Osteoblast (primary cell): ENCODE measurements around the gene SLC6A19. TPM values are rescaled to one million over a fixed set of nuclear protein-coding genes. Genes with fewer than 3 reads are reported as not detected.

Experiments
- DNase-seq: peaks from one replicate; pipeline ENCODE4 v3.0.0; 2011; ENCODE audit warnings: low spot score, mixed read lengths; ENCODE audit not compliant: insufficient read length; ENCODE audit errors: missing footprints
- H2AFZ ChIP-seq: 2 replicates; pipeline ENCODE4 v1.6.0; 2011; ENCODE audit warnings: mild to moderate bottlenecking, low read length
- H3K27ac ChIP-seq: 2 replicates; pipeline ENCODE4 v1.5.1; 2011; ENCODE audit warnings: mild to moderate bottlenecking, low read depth, low read length, moderate library complexity
- H3K27me3 ChIP-seq: 2 replicates; pipeline ENCODE4 v1.6.0; 2012; ENCODE audit warnings: mild to moderate bottlenecking, control low read depth, inconsistent platforms, low read length, moderate library complexity; ENCODE audit not compliant: insufficient read depth
- H3K36me3 ChIP-seq: 2 replicates; pipeline ENCODE4 v1.5.1; 2011; ENCODE audit warnings: mild to moderate bottlenecking, low read length, control low read depth, moderate library complexity; ENCODE audit not compliant: insufficient read depth
- H3K4me1 ChIP-seq: 2 replicates; pipeline ENCODE4 v1.5.1; 2011; ENCODE audit warnings: mild to moderate bottlenecking, low read length, control low read depth, moderate library complexity; ENCODE audit not compliant: insufficient read depth
- H3K4me2 ChIP-seq: 2 replicates; pipeline ENCODE4 v1.6.0; 2011; ENCODE audit warnings: mild to moderate bottlenecking, low read length; ENCODE audit not compliant: insufficient read depth
- H3K4me3 ChIP-seq: fragments of 200-600 bp; sonication (generic); 3 replicates; pipeline ENCODE4 v1.5.1; 2012; ENCODE audit warnings: mild to moderate bottlenecking, low read length, inconsistent platforms; ENCODE audit not compliant: insufficient read depth
- H3K79me2 ChIP-seq: 2 replicates; pipeline ENCODE4 v1.6.0; 2012; ENCODE audit warnings: mild to moderate bottlenecking, low read length, control low read depth, inconsistent platforms; ENCODE audit not compliant: insufficient read depth
- H3K9me3 ChIP-seq: 2 replicates; pipeline ENCODE4 v1.5.1; 2011; ENCODE audit warnings: low read depth, low read length, control low read depth
- H4K20me1 ChIP-seq: 2 replicates; pipeline ENCODE4 v1.6.0; 2012; ENCODE audit warnings: mild to moderate bottlenecking, low read length, control low read depth; ENCODE audit not compliant: insufficient read depth
- CTCF ChIP-seq: IDR thresholded peaks from 2 replicates; pipeline ENCODE4 v1.5.1; 2011; ENCODE audit warnings: mild to moderate bottlenecking, low read depth, low read length, moderate library complexity; ENCODE audit errors: extremely low read depth
- total RNA-seq: library from RNA; depleted of rRNA; stranded (reverse); fragments of >200 nt; gene quantifications from 2 replicates; pipeline ENCODE4 v1.2.3, GENCODE V29; 2012

The SLC6A19 gene
- total RNA-seq, 1 donor = not detected

GRCh38 chr5:1172670-1173404 lies 28.6 kb upstream of the SLC6A19 start:
- Histone ChIP-seq H3K4me3 (no peak overlapping the region), H3K36me3 (no peaks in the 10 kb centered on the region), H3K4me2 (no peak overlapping the region), H3K27me3 (peaks cover 2% of the 10 kb centered on the region), H3K9me3 (no peaks in the 10 kb centered on the region), H3K4me1 (peaks cover 2% of the 10 kb centered on the region), H3K27ac (no peak overlapping the region), H3K79me2 (no peaks in the 10 kb centered on the region), H4K20me1 (no peaks in the 10 kb centered on the region), H2AFZ (no peak overlapping the region)
- no peak for DNase-seq
- no peak for TF ChIP-seq CTCF

GRCh38 chr5:1173485-1174070 lies 27.8 kb upstream of the SLC6A19 start:
- TF ChIP-seq CTCF = no peak
- no peak for DNase-seq
- no peak overlapping the region for H3K4me2 ChIP-seq
- no peak overlapping the region for H3K27ac ChIP-seq
- peaks cover 2% of the 10 kb centered on the region for H3K27me3 ChIP-seq
- H3K4me3 ChIP-seq = no peak overlapping the region
- H3K36me3 ChIP-seq = no peaks in the 10 kb centered on the region
- no peaks in the 10 kb centered on the region for H3K4me1 ChIP-seq
- H3K9me3 ChIP-seq = no peaks in the 10 kb centered on the region
- H2AFZ ChIP-seq = no peak overlapping the region
- H3K79me2 ChIP-seq = no peaks in the 10 kb centered on the region
- no peaks in the 10 kb centered on the region for H4K20me1 ChIP-seq

- H4K20me1 ChIP-seq = no peaks in the 10 kb centered on the region
- no peak overlapping the region for H3K4me3 ChIP-seq
- no peaks in the 10 kb centered on the region for H3K4me1 ChIP-seq
- TF ChIP-seq CTCF = peak; percentile 89
- H2AFZ ChIP-seq = no peak overlapping the region
- peak overlapping the region; percentile 60 for H3K4me2 ChIP-seq
- H3K79me2 ChIP-seq = no peaks in the 10 kb centered on the region
- peaks cover 2% of the 10 kb centered on the region for H3K27me3 ChIP-seq
- H3K36me3 ChIP-seq = no peaks in the 10 kb centered on the region
- no peaks in the 10 kb centered on the region for H3K9me3 ChIP-seq
- no peak overlapping the region for H3K27ac ChIP-seq
- DNase-seq = peak; percentile 99
These were observed 27.1 kb upstream of the SLC6A19 start for GRCh38 chr5:1174122-1174936.

- Histone ChIP-seq H3K36me3 (no peaks in the 10 kb centered on the region), H4K20me1 (no peaks in the 10 kb centered on the region), H3K4me1 (no peaks in the 10 kb centered on the region), H2AFZ (no peak overlapping the region), H3K4me2 (no peak overlapping the region), H3K27ac (no peak overlapping the region), H3K27me3 (peaks cover under 1% of the 10 kb centered on the region), H3K9me3 (no peaks in the 10 kb centered on the region), H3K4me3 (no peak overlapping the region), H3K79me2 (no peaks in the 10 kb centered on the region)
- no peak for DNase-seq
- TF ChIP-seq CTCF = no peak
These were observed 26.4 kb upstream of the SLC6A19 start for GRCh38 chr5:1175015-1175414.
